ENCODE results near the gene S100A3. TPM values are rescaled to one million over a fixed set of nuclear protein-coding genes. Genes with fewer than 3 reads are reported as not detected.
"Not testable (repeated sequence)": the region's sequence is repeated elsewhere in the genome, so short reads cannot be mapped to it uniquely, and the experiment has no call there.

The S100A3 gene
- total RNA-seq, 8 experiments from 2014 or later = 0.36 to 4.1 (median 1.00) TPM; not detected in 3

DNA sequence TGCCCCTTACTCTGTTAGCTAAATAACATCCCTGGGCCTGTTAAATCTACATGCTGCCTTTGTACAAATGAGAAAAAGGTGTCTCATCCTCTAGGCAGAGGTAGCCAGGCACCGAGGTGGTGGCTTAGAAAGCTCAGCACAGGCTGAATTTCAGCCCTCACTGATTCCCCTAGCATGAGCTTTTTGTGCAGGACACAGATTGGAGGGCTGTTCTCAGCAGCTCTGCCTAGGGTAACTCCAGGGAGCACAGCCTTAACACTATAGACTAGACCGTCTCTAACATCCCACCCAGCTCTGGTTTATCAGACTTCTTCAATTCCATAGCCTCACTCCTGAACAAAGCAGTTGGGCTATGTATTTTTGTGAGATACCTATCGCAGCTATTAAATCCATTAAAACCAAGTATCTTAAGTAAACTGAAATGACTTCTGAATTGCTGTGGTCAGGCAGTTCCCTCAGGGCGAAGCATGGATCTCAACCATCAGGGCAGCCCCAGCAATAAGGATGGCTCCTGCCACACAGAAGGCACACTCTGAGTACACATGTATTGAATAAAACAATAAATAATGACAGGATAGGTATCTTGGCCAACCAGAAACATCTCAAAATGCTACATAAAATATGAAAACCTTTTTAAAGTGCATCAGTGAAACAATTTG, 28.1 kb downstream of the S100A3 start:
- ATAC-seq (replicated peaks in 6 of 8) = peak in 2 of 8 experiments; percentile 19 to 41
- in situ Hi-C loops (cut with MboI; ENCODE audit: low pct_unique_long_range_greater_than_20kb in 2 of 9, low sequenced_read_pairs in 9 of 9, unreplicated experiment in 9 of 9) = loop anchor here in 6 of 9 experiments (25.0 kb wide), 4 partner anchors 116 to 466 kb away; partner anchors contain the start of genes JTB (in 5 of the 6), RAB13 (in 5 of the 6), RPS27 (in 5 of the 6) and CHTOP (in 3 of the 6)

GRCh38 chr1:153520137-153520691, 28.8 kb downstream of the S100A3 start:
- H3K4me1 ChIP-seq (replicated peaks in 1 of 2); ATAC-seq (replicated peaks in 6 of 8): not testable (repeated sequence)

More for the DNA sequence above, 28.1 kb downstream of the S100A3 start:
- Histone ChIP-seq H3K4me3 (no peak overlapping the region), H3K4me1 (replicated peaks in 1 of 2) (peaks cover 2 to 4% of the 10 kb centered on the region in 2 donors), H3K27ac (no peak overlapping the region)
- 53 to 100% (median 85%) methylated on average over 1 to 4 of the region's 4 CpGs; no CpG with 5 or more reads in 2 of the 10 experiments for WGBS, 10 experiments

DNA sequence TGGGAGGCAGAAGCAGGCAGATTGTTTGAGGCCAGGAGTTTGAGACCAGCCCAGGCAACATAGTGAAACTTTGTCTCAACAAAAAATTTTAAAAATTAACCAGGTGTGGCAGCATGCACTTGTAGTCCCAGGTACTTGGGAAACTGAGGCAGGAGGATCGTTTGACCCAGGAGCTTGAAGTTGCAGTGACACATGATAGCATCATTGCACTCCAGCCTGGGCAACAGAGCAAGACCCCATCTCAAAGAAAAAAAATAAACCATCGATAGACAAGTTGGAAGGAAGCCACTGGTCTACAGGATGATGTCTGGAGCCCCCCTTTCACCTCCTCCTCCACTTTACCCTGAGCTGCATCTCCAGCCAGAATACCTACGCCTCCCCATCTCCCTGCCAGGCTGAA, 29.8 kb downstream of the S100A3 start:
- in situ Hi-C loops (cut with MboI; ENCODE audit: low pct_unique_long_range_greater_than_20kb in 2 of 9, low sequenced_read_pairs in 9 of 9, unreplicated experiment in 9 of 9) = loop anchor here in 6 of 9 experiments (25.0 kb wide), 4 partner anchors 118 to 468 kb away; partner anchors contain the start of genes JTB (in 5 of the 6), RAB13 (in 5 of the 6), RPS27 (in 5 of the 6) and CHTOP (in 3 of the 6)
- WGBS, 10 experiments = 60 to 100% (median 85%) methylated on average over 1 to 3 of the region's 3 CpGs; no CpG with 5 or more reads in 2 of the 10 experiments
- Histone ChIP-seq H3K4me1 (replicated peaks in 1 of 2) (no peaks in the 10 kb centered on the region), H3K27ac (no peak overlapping the region), H3K4me3 (no peak overlapping the region)
- no peak for ATAC-seq (replicated peaks in 6 of 8)

More at GRCh38 chr1:153520137-153520691, 28.8 kb downstream of the S100A3 start:
- H3K4me3 ChIP-seq, H3K27ac ChIP-seq: not testable (repeated sequence)
- 40 to 80% (median 73%) methylated on average over 1 to 4 of the region's 5 CpGs; no CpG with 5 or more reads in 5 of the 10 experiments for WGBS, 10 experiments
- in situ Hi-C loops (cut with MboI; ENCODE audit: low pct_unique_long_range_greater_than_20kb in 2 of 9, low sequenced_read_pairs in 9 of 9, unreplicated experiment in 9 of 9) = loop anchor here in 6 of 9 experiments (25.0 kb wide), 4 partner anchors 117 to 467 kb away; partner anchors contain the start of genes JTB (in 5 of the 6), RAB13 (in 5 of the 6), RPS27 (in 5 of the 6) and CHTOP (in 3 of the 6)

DNA sequence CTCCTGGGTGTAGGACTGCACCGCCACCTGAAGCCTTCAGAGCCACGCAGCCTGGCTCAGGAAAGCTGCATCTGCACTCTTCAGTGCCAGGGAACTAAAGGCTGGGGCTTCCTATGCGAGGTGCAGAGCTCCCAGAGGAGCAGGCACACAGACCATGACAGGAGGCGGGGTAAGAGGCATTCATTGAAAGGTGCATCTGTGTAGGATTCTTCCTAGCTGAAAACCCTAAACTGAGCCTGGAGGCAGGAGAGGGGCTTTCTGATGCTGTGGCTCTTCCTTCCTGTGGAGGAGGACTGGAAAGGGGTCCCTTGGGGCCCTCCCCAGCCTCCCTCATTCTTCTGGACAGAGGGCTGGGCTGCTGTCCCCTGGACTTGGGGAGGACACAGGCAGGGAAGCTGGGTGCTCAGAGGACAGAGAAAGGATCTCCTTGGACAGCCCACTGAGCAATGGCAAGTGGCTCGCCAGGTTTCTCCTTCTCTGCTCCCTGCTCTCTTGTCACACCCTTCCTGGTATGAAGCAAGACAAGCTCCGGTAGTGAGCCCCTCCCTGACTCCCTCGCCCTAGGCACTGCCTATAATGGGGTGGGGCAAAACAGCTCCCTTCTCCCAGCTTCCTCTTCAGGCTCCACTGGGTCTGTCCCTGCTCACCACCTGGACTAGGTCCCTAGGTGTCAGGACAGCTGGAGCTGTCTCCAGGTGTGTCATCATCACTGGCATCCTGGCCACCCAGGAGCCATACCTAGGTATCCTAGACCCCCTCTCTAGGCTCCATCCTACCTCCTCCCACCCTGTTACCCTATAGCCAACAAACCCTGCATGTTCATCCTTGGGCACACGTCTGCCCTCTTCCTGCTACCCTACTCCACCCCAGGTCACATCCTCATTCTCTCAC, 33.3 kb downstream of the S100A3 start:
- Histone ChIP-seq H3K4me1 (replicated peaks in 1 of 2) (no peaks in the 10 kb centered on the region), H3K4me3 (no peak overlapping the region), H3K27ac (no peak overlapping the region)
- peak in 4 of 8 experiments; percentile 10 to 91 (median 87) for ATAC-seq (replicated peaks in 6 of 8)
- 0 to 100% (median 54%) methylated on average over 1 to 7 of the region's 8 CpGs; no CpG with 5 or more reads in 2 of the 10 experiments for WGBS, 10 experiments
- in situ Hi-C loops (cut with MboI; ENCODE audit: low pct_unique_long_range_greater_than_20kb in 2 of 9, low sequenced_read_pairs in 9 of 9, unreplicated experiment in 9 of 9) = loop anchor here in 6 of 9 experiments (25.0 kb wide), 4 partner anchors 122 to 472 kb away; partner anchors contain the start of genes JTB (in 5 of the 6), RAB13 (in 5 of the 6), RPS27 (in 5 of the 6) and CHTOP (in 3 of the 6)

DNA sequence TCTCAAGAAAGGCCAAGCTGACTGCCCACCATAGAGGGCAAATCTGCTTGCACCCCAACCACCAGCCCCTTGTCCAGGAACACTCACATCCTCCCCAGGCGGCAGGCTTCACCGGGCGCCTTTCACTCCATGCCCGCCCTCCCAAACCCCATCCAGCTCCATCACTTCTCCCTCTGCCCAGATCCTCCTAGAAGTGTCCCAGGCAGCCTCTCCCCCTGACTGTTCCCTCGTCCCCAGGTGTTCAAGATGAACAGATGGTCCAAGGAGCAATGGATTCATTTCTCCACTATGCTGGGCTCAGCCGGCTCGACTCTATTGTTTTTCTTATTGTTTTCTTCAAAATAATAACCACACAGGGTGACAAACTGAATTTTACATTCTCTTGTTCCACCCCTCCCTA, 35.4 kb downstream of the S100A3 start:
- in situ Hi-C loops (cut with MboI; ENCODE audit: low pct_unique_long_range_greater_than_20kb in 2 of 9, low sequenced_read_pairs in 9 of 9, unreplicated experiment in 9 of 9) = loop anchor here in 6 of 9 experiments (25.0 kb wide), 4 partner anchors 124 to 474 kb away; partner anchors contain the start of genes JTB (in 5 of the 6), RAB13 (in 5 of the 6), RPS27 (in 5 of the 6) and CHTOP (in 3 of the 6)
- no peaks in the 10 kb centered on the region for H3K4me1 ChIP-seq (replicated peaks in 1 of 2)
- H3K4me3 ChIP-seq = no peak overlapping the region
- no peak for ATAC-seq (replicated peaks in 6 of 8)
- WGBS, 10 experiments = 70 to 100% (median 95%) methylated on average over 2 to 6 of the region's 7 CpGs; no CpG with 5 or more reads in 2 of the 10 experiments
- H3K27ac ChIP-seq = no peak overlapping the region

DNA sequence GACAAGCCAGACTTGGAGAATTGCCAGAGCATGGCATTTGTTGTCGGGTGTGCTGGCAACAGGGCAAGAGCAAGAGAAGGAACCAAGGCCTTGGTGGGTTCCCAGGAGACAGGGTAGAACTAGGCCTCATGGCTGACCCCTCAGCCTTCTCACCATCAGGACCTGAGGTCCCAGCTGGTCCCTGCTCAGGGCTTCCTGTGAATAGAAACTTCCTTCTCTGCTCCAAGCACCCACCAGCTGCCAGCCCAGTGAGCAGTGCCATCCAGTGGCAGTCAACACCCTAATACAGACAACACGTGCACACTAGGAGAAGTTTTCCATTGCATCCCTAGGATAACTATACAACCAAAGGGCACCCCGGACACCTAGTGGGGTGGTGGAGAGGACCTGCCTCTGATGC, 36.0 kb downstream of the S100A3 start:
- ATAC-seq (replicated peaks in 6 of 8) = no peak
- Histone ChIP-seq H3K4me1 (replicated peaks in 1 of 2) (no peaks in the 10 kb centered on the region), H3K4me3 (no peak overlapping the region), H3K27ac (no peak overlapping the region)
- in situ Hi-C loops (cut with MboI; ENCODE audit: low pct_unique_long_range_greater_than_20kb in 2 of 9, low sequenced_read_pairs in 9 of 9, unreplicated experiment in 9 of 9) = loop anchor here in 6 of 9 experiments (25.0 kb wide), 4 partner anchors 124 to 474 kb away; partner anchors contain the start of genes JTB (in 5 of the 6), RAB13 (in 5 of the 6), RPS27 (in 5 of the 6) and CHTOP (in 3 of the 6)
- WGBS, 10 experiments = 60 to 95% (median 83%) methylated on average over 1 to 3 of the region's 3 CpGs; no CpG with 5 or more reads in 1 of the 10 experiments

DNA sequence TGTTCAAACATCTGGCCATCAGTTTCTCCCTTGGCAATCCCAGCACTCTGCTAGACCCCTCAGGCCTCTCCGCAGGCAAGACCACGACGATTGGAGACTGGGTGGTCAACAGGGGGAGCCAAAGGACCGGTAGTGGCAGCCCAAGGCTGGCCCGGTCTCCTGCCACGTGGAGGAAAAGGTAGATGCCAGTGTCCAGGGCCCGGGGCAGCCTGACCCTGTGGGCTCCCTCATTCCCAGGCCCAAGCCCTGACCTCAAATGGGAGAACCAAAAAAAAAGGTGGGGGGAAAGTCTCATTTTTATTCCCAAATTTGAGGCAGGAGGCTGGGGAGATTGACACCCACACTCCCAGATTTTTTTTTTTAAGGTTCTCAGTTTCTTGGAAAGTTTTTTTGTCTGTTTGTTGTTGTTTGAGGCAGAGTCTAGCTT, 38.1 kb downstream of the S100A3 start:
- ATAC-seq (replicated peaks in 6 of 8) = peak; percentile 31 to 99 (median 96)
- H3K27ac ChIP-seq = no peak overlapping the region
- H3K4me1 ChIP-seq (replicated peaks in 1 of 2) = no peaks in the 10 kb centered on the region
- WGBS, 10 experiments = 0 to 7% (median 0%) methylated on average over 2 to 6 of the region's 7 CpGs; no CpG with 5 or more reads in 4 of the 10 experiments
- in situ Hi-C loops (cut with MboI; ENCODE audit: low pct_unique_long_range_greater_than_20kb in 2 of 9, low sequenced_read_pairs in 9 of 9, unreplicated experiment in 9 of 9) = loop anchor here in 6 of 9 experiments (25.0 kb wide), 4 partner anchors 126 to 476 kb away; partner anchors contain the start of genes JTB (in 5 of the 6), RAB13 (in 5 of the 6), RPS27 (in 5 of the 6) and CHTOP (in 3 of the 6)
- no peak overlapping the region for H3K4me3 ChIP-seq

DNA sequence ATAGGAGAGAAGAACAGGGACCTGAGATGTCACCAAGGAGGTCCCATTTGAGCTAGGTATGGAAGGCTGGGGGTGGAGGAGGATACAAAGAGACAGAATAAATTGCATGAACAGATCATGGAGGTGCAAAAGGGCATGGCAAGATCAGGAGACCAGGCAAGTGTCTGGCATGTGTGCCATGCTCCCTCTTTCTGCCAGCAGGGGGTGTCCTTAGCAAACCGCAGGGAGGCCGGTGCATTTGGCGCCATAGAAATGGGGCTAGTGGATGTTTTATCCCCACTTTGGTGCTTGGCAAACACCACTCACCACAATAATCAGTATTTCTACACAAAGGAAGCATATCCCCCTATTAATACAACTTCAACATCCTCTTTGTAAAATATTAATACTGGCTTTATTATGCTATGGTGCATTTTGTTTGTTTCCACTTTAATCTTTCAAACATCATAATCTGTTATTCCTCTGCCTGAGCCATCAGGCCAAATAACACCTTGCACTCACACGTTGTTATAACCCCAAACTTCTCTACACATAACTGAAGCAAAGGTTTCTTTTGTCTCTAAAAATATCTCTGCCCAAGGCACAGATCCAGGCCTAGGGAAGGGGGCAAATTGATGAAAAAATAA, 39.2 kb downstream of the S100A3 start:
- 0 to 78% (median 63%) methylated on average over 1 to 4 of the region's 4 CpGs for WGBS, 10 experiments
- no peaks in the 10 kb centered on the region for H3K4me1 ChIP-seq (replicated peaks in 1 of 2)
- no peak overlapping the region for H3K4me3 ChIP-seq
- in situ Hi-C loops (cut with MboI; ENCODE audit: low pct_unique_long_range_greater_than_20kb in 2 of 9, low sequenced_read_pairs in 9 of 9, unreplicated experiment in 9 of 9) = loop anchor here in 6 of 9 experiments (10.0 to 25.0 kb wide), 5 partner anchors 55 to 477 kb away; partner anchors contain the start of genes JTB (in 5 of the 6), RAB13 (in 5 of the 6), RPS27 (in 5 of the 6) and CHTOP (in 3 of the 6)
- no peak overlapping the region for H3K27ac ChIP-seq
- ATAC-seq (replicated peaks in 6 of 8) = peak in 1 of 8 experiments; percentile 30

- Histone ChIP-seq H3K4me1 (replicated peaks in 1 of 2) (no peaks in the 10 kb centered on the region), H3K27ac (no peak overlapping the region), H3K4me3 (no peak overlapping the region)
- WGBS, 10 experiments = 85 to 100% (median 90%) methylated on average over 1 to 3 of the region's 3 CpGs; no CpG with 5 or more reads in 1 of the 10 experiments
- in situ Hi-C loops (cut with MboI; ENCODE audit: low pct_unique_long_range_greater_than_20kb in 2 of 9, low sequenced_read_pairs in 9 of 9, unreplicated experiment in 9 of 9) = loop anchor here in 6 of 9 experiments (10.0 to 25.0 kb wide), 5 partner anchors 56 to 478 kb away; partner anchors contain the start of genes JTB (in 5 of the 6), RAB13 (in 5 of the 6), RPS27 (in 5 of the 6) and CHTOP (in 3 of the 6)
- ATAC-seq (replicated peaks in 6 of 8) = no peak
These were observed 40.0 kb downstream of the S100A3 start for GRCh38 chr1:153509036-153509435.

DNA sequence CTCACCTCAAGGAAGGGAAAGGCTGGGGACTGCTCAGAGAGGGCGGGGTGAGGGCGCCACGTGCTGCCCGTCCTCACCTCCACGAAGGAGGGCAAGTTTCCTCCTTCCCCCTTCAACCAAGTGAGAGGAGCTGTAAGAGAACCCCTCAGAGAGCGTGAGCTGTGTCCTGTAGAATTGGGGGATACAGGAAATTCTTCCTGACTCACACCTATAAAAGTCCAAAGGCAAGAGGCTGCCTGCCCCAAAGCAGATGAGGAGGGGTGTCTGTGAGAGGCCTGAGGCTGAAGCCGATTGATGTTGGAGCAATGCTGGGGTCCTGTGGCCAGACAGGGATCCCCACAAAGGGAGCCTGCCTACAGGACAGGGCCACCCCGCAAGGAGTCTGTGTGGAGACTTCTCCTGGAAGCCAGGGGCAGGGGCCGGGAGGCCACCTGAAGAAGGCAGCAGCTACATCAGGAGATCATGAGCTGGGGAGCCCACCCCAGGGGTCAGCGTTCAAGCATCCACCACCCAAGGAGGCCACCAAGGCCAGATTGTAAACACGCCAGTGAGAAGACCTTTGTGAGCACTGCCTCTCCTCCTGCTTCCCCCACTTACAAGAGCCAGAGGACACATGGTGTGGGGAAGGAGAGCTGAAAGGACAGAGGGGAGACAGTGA, 41.0 kb downstream of the S100A3 start:
- no peak overlapping the region for H3K27ac ChIP-seq
- ATAC-seq (replicated peaks in 6 of 8) = no peak
- in situ Hi-C loops (cut with MboI; ENCODE audit: low pct_unique_long_range_greater_than_20kb in 2 of 9, low sequenced_read_pairs in 9 of 9, unreplicated experiment in 9 of 9) = loop anchor here in 6 of 9 experiments (10.0 to 25.0 kb wide), 5 partner anchors 57 to 479 kb away; partner anchors contain the start of genes JTB (in 5 of the 6), RAB13 (in 5 of the 6), RPS27 (in 5 of the 6) and CHTOP (in 3 of the 6)
- H3K4me1 ChIP-seq (replicated peaks in 1 of 2) = no peaks in the 10 kb centered on the region
- 69 to 100% (median 79%) methylated on average over 1 to 9 of the region's 11 CpGs; no CpG with 5 or more reads in 4 of the 10 experiments for whole genome bisulfite sequencing, 10 experiments
- H3K4me3 ChIP-seq = no peak overlapping the region
